ENCODE data around the gene KHK.
"Not testable (repeated sequence)": the region's sequence is repeated elsewhere in the genome, so short reads cannot be mapped to it uniquely, and the experiment has no call there.

Gene KHK

GRCh38 chr2:27071990-27072830 is 14.4 kb upstream of the KHK start:
- no peak for TF ChIP-seq CTCF (IDR thresholded peaks at IDR 0.05; ENCODE audit: insufficient read depth, low read length, poor library complexity, severe bottlenecking)
- peak overlapping the region; percentile 74 for H3K4me3 ChIP-seq (replicated peaks; ENCODE audit: low read depth, low read length)
- DNase-seq (ENCODE audit: extremely low read depth, insufficient read length): no peak
- H3K27me3 ChIP-seq (replicated peaks; ENCODE audit: control insufficient read depth, insufficient read depth, low read length): no peaks in the 10 kb centered on the region
- peaks cover 15% of the 10 kb centered on the region for H3K36me3 ChIP-seq (ENCODE audit: control insufficient read depth, insufficient read depth, low read length)

DNA sequence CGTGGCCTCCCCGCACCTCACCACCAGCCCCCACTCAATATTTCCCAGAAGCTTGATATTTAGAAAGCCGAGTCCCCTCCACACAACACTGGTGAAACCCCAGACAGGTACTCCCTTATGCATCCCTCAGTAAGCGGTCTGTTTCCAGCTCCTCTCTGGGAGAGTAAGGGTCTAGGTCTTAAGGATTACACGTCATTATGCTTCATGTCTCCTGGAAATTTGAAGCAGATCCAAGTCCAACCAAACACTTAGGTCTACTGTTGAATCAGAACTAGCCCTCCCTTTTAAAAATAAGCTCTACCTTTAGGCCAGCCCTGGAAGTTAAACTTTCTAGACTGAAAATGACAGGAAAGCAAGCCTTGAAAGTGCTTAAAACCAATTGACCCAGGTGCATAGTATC is 13.7 kb upstream of the KHK start:
- TF ChIP-seq CTCF (IDR thresholded peaks at IDR 0.05; ENCODE audit: insufficient read depth, low read length, poor library complexity, severe bottlenecking): no peak
- H3K27me3 ChIP-seq (replicated peaks; ENCODE audit: control insufficient read depth, insufficient read depth, low read length): no peaks in the 10 kb centered on the region
- H3K36me3 ChIP-seq (ENCODE audit: control insufficient read depth, insufficient read depth, low read length): peaks cover 11% of the 10 kb centered on the region
- DNase-seq (ENCODE audit: extremely low read depth, insufficient read length): no peak
- no peak overlapping the region for H3K4me3 ChIP-seq (replicated peaks; ENCODE audit: low read depth, low read length)

DNA sequence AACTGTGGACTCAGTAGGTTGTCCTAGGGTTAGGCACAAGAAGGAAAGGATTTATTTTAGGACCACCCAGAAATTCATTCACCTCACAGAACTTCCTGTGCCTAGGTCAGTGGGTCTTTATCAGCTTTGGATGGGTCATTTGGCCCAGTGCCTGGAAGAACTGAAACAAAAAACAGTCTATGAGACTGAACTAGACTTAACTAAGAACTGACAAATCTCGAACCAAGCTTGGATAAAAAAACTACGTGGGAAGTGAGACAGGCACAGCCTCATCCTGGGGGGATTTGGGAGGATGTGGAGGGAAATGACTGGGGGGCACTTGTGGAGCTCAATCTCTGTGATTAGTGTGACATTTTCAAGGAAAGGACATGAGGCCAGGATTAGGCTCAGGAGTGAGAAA is 12.8 kb upstream of the KHK start:
- TF ChIP-seq CTCF (IDR thresholded peaks at IDR 0.05; ENCODE audit: insufficient read depth, low read length, poor library complexity, severe bottlenecking): no peak
- Histone ChIP-seq H3K27me3 (replicated peaks; ENCODE audit: control insufficient read depth, insufficient read depth, low read length) (no peaks in the 10 kb centered on the region), H3K36me3 (ENCODE audit: control insufficient read depth, insufficient read depth, low read length) (peaks cover 7% of the 10 kb centered on the region), H3K4me3 (replicated peaks; ENCODE audit: low read depth, low read length) (no peak overlapping the region)
- DNase-seq (ENCODE audit: extremely low read depth, insufficient read length): no peak

DNA sequence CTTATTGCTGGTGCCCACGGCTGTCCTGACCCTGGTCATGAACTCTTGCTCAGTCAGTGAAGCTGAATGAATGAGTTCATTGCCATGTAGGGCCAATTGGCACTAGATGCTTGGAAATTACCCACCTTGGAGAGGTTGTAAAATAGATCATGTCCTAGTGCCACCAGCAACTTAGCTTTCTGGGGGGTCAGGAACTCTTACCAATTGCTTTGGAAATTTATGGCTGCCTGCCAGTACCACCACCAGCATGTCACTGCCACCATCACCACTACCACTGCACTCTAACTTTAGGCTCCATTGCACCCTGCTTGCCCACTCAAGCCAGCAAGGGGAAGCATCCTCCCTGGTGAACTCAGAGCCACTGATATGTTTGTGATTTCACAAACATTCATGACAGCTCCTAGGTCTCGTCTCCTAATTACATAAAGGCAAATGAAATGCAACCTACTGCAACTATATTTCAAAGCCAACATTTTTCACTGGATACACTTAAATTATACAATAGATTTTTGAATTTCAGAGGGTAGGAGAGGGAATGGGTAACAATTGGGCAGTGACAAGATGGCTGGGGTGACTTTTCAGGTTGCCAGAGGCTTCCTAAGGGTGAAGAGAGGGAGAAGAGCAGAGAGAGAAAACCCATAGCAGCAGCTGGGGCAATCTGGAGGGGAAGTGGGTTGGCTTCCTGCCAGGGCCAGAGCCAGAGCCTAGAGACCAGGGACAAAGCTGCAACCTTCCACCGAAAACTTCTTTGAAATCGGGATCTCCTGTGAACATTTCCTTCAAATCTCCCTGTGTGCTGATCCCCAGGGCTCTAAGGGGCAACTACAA is 11.6 kb upstream of the KHK start:
- H3K27me3 ChIP-seq (replicated peaks; ENCODE audit: control insufficient read depth, insufficient read depth, low read length): no peaks in the 10 kb centered on the region
- no peak overlapping the region for H3K4me3 ChIP-seq (replicated peaks; ENCODE audit: low read depth, low read length)
- no peak for TF ChIP-seq CTCF (IDR thresholded peaks at IDR 0.05; ENCODE audit: insufficient read depth, low read length, poor library complexity, severe bottlenecking)
- no peaks in the 10 kb centered on the region for H3K36me3 ChIP-seq (ENCODE audit: control insufficient read depth, insufficient read depth, low read length)
- peak; percentile 52 for DNase-seq (ENCODE audit: extremely low read depth, insufficient read length)

- not testable (repeated sequence) for H3K36me3 ChIP-seq (ENCODE audit: control insufficient read depth, insufficient read depth, low read length); H3K27me3 ChIP-seq (replicated peaks; ENCODE audit: control insufficient read depth, insufficient read depth, low read length); H3K4me3 ChIP-seq (replicated peaks; ENCODE audit: low read depth, low read length); DNase-seq (ENCODE audit: extremely low read depth, insufficient read length)
Observed at GRCh38 chr2:27075566-27075871, 11.1 kb upstream of the KHK start.

DNA sequence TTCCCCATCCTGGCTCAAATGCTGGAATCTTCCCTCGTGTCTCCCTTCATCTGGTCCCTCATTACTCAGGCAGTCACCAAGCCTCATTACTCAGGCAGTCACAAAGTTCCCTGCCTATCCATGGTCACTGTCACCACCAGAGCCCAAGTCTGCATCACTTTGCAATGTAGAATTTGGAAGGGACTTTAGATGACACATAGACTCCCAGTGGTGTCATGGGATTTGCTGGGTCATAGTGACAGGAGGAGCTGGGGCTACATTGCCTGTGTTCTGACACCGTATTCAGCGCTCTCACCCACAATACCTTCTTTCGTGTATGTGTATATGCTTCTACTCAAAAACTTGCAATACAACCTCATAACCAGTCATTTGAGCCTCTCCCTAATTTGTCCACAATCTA is 10.2 kb upstream of the KHK start:
- Histone ChIP-seq H3K4me3 (replicated peaks; ENCODE audit: low read depth, low read length) (no peak overlapping the region), H3K36me3 (ENCODE audit: control insufficient read depth, insufficient read depth, low read length) (no peaks in the 10 kb centered on the region), H3K27me3 (replicated peaks; ENCODE audit: control insufficient read depth, insufficient read depth, low read length) (no peaks in the 10 kb centered on the region)
- TF ChIP-seq CTCF (IDR thresholded peaks at IDR 0.05; ENCODE audit: insufficient read depth, low read length, poor library complexity, severe bottlenecking): no peak
- DNase-seq (ENCODE audit: extremely low read depth, insufficient read length): no peak

Data from GM06990 (cell line).